Measurements from ENCODE around the gene MEF2B. TPM values are rescaled to one million over a fixed set of nuclear protein-coding genes. Genes with fewer than 3 reads are reported as not detected.
A peak's percentile ranks its signal among the peaks of the same experiment; 100 is the strongest.

MEF2B gene
- total and polyA plus RNA-seq, 8 donors = 0.93 to 7.2 (median 2.9) TPM; not detected in 5

GRCh38 chr19:19119325-19120237 is 50.5 kb downstream of the MEF2B start:
- peak overlapping the region in 2 of 5 donors; percentile 35 to 66 for H3K27ac ChIP-seq
- WGBS, 5 donors = 83 to 96% (median 92%) methylated on average over 39 of the region's 39 CpGs
- peaks cover 7 to 36% (median 35%) of the 10 kb centered on the region in 4 donors for H3K36me3 ChIP-seq
- H3K4me3 ChIP-seq = peak overlapping the region in 3 of 4 donors; percentile 15 to 34 (median 25)
- intact Hi-C loops (cut with DNase I; ENCODE audit: low total_unique reads) = no loop called here
- H3K9me3 ChIP-seq = peaks cover 0 to 7% (median 0%) of the 10 kb centered on the region in 4 donors
- no peaks in the 10 kb centered on the region for H3K27me3 ChIP-seq
- no peak for TF ChIP-seq EP300 (IDR thresholded peaks at IDR 0.05)
- H3K4me1 ChIP-seq = peaks cover 0 to 14% (median 3%) of the 10 kb centered on the region in 4 donors
- DNase-seq = no peak

- DNase-seq = peak; percentile 24 to 29
- no peaks in the 10 kb centered on the region for H3K9me3 ChIP-seq
- peaks cover 1 to 19% (median 6%) of the 10 kb centered on the region in 4 donors for H3K4me1 ChIP-seq
- peaks cover 0 to 3% (median 0%) of the 10 kb centered on the region in 3 donors for H3K27me3 ChIP-seq
- peaks cover 5 to 19% (median 16%) of the 10 kb centered on the region in 4 donors for H3K36me3 ChIP-seq
- intact Hi-C loops (cut with DNase I; ENCODE audit: low total_unique reads) = no loop called here
- 70 to 85% (median 82%) methylated on average over 4 to 9 of the region's 9 CpGs for WGBS, 5 donors
- H3K27ac ChIP-seq = no peak overlapping the region
- H3K4me3 ChIP-seq = no peak overlapping the region
- no peak for TF ChIP-seq POLR2AphosphoS5 (IDR thresholded peaks at IDR 0.05)
- peak in 2 of 7 experiments; percentile 12 to 18 for TF ChIP-seq CTCF (IDR thresholded peaks at IDR 0.05)
Observed at GRCh38 chr19:19115954-19116353, 54.1 kb downstream of the MEF2B start.

- Histone ChIP-seq H3K4me3 (no peak overlapping the region), H3K36me3 (peaks cover 0 to 8% (median 1%) of the 10 kb centered on the region in 4 donors), H3K4me1 (peaks cover 11 to 23% (median 17%) of the 10 kb centered on the region in 4 donors), H3K27ac (no peak overlapping the region), H3K27me3 (peaks cover 0 to 12% (median 0%) of the 10 kb centered on the region in 3 donors), H3K9me3 (no peaks in the 10 kb centered on the region)
- peak in 1 of 2 donors; percentile 16 for DNase-seq
- WGBS, 5 donors = 26 to 55% (median 51%) methylated on average over 4 to 7 of the region's 7 CpGs
- TF ChIP-seq POLR2A (IDR thresholded peaks at IDR 0.05) (no peak), CTCF (IDR thresholded peaks at IDR 0.05) (no peak), POLR2AphosphoS5 (IDR thresholded peaks at IDR 0.05) (no peak), EP300 (IDR thresholded peaks at IDR 0.05) (no peak)
- intact Hi-C loops (cut with DNase I; ENCODE audit: low total_unique reads) = no loop called here
Observed at GRCh38 chr19:19113040-19113626, 56.9 kb downstream of the MEF2B start.

- DNase-seq = no peak
- WGBS, 5 donors = 73 to 89% (median 82%) methylated on average over 9 of the region's 9 CpGs
- Histone ChIP-seq H3K4me3 (no peak overlapping the region), H3K27me3 (peaks cover 0 to 12% (median 0%) of the 10 kb centered on the region in 3 donors), H3K36me3 (peaks cover 0 to 15% (median 10%) of the 10 kb centered on the region in 4 donors), H3K9me3 (no peaks in the 10 kb centered on the region), H3K4me1 (peaks cover 11 to 23% (median 17%) of the 10 kb centered on the region in 4 donors), H3K27ac (no peak overlapping the region)
- TF ChIP-seq POLR2AphosphoS5 (IDR thresholded peaks at IDR 0.05) (no peak), CTCF (IDR thresholded peaks at IDR 0.05) (no peak), EP300 (IDR thresholded peaks at IDR 0.05) (no peak)
- intact Hi-C loops (cut with DNase I; ENCODE audit: low total_unique reads) = no loop called here
Observed at GRCh38 chr19:19111967-19112580, 58.0 kb downstream of the MEF2B start.
